ENCODE measurements around the gene ZG16.
A peak's percentile ranks its signal among the peaks of the same experiment; 100 is the strongest.
"Not testable (repeated sequence)": the region's sequence is repeated elsewhere in the genome, so short reads cannot be mapped to it uniquely, and the experiment has no call there.

ZG16 gene

GRCh38 chr16:29766571-29766970, 11.5 kb upstream of the ZG16 start:
- ChIA-PET POLR2A (interaction anchor here (1.2 kb wide), 1 partner anchor 23 kb away, joined by 4 read pairs; the partner anchor contains the start of gene KIF22), CTCF (no interaction called here)
- no peak for DNase-seq (ENCODE audit: extremely low spot score)
- TF ChIP-seq ZNF384 (IDR thresholded peaks at IDR 0.05) = no peak
- TF ChIP-seq CTBP1 (IDR thresholded peaks at IDR 0.05; ENCODE audit: borderline replicate concordance) = no peak
- no peak for TF ChIP-seq PKNOX1 (IDR thresholded peaks at IDR 0.05)
- no peak for TF ChIP-seq NFRKB (IDR thresholded peaks at IDR 0.05)
- TF ChIP-seq FOXA1 (IDR thresholded peaks at IDR 0.05) = no peak
- TF ChIP-seq HDGF (IDR thresholded peaks at IDR 0.05; ENCODE audit: borderline replicate concordance) = no peak
- no peak for TF ChIP-seq SUZ12 (IDR thresholded peaks at IDR 0.05)
- no peak for TF ChIP-seq ELF4 (IDR thresholded peaks at IDR 0.05)
- no peak for TF ChIP-seq ARNT (IDR thresholded peaks at IDR 0.05)
- no peak for TF ChIP-seq FOXK2 (IDR thresholded peaks at IDR 0.05)
- no peak for TF ChIP-seq BHLHE40 (IDR thresholded peaks at IDR 0.05; ENCODE audit: borderline replicate concordance)
- no peak for TF ChIP-seq L3MBTL2 (conservative IDR thresholded peaks at IDR 0.05)
- TF ChIP-seq SP1 (IDR thresholded peaks at IDR 0.05) = no peak
- TF ChIP-seq TARDBP (IDR thresholded peaks at IDR 0.05) = no peak
- no peak for TF ChIP-seq LEF1 (IDR thresholded peaks at IDR 0.05; ENCODE audit: borderline replicate concordance)

DNA sequence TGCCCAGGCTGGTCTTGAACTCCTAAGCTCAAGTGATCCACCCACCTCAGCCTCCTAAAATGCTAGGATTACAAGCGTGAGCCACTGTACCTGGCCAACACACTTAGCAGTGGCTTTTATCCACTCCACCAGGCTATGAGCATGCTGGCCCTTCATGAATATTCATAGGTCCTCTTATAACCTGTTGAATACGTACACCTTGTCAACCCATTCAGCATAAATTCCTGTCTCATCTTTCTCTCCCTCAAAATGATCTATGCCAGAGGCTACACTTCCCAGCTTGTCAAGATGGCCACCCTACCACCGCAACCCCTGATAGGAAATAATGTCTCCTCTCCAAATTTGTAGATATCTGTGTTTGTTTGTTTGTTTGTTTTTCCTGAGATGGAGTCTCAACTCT, 11.0 kb upstream of the ZG16 start:
- CTCF ChIA-PET = interaction anchor here (0.7 kb wide), 1 partner anchor 868 kb away, joined by 3 read pairs; no protein-coding TSS in a partner anchor
- TF ChIP-seq CTBP1 (IDR thresholded peaks at IDR 0.05; ENCODE audit: borderline replicate concordance) = no peak
- no peak for TF ChIP-seq FOXM1 (IDR thresholded peaks at IDR 0.05; ENCODE audit: borderline replicate concordance)
- TF ChIP-seq LEF1 (IDR thresholded peaks at IDR 0.05; ENCODE audit: borderline replicate concordance) = no peak
- no peak for TF ChIP-seq ELF4 (IDR thresholded peaks at IDR 0.05)
- TF ChIP-seq SP1 (IDR thresholded peaks at IDR 0.05) = no peak
- no peak for TF ChIP-seq NFRKB (IDR thresholded peaks at IDR 0.05)
- TF ChIP-seq HDGF (IDR thresholded peaks at IDR 0.05; ENCODE audit: borderline replicate concordance) = no peak
- TF ChIP-seq FOXK2 (IDR thresholded peaks at IDR 0.05) = no peak
- no peak for TF ChIP-seq ARNT (IDR thresholded peaks at IDR 0.05)
- no peak for TF ChIP-seq FOXA1 (IDR thresholded peaks at IDR 0.05)
- no peak for TF ChIP-seq ZNF384 (IDR thresholded peaks at IDR 0.05)
- TF ChIP-seq BHLHE40 (IDR thresholded peaks at IDR 0.05; ENCODE audit: borderline replicate concordance) = no peak
- TF ChIP-seq SUZ12 (IDR thresholded peaks at IDR 0.05) = no peak
- TF ChIP-seq PKNOX1 (IDR thresholded peaks at IDR 0.05) = no peak
- no peak for TF ChIP-seq L3MBTL2 (conservative IDR thresholded peaks at IDR 0.05)
- TF ChIP-seq TARDBP (IDR thresholded peaks at IDR 0.05) = no peak
- POLR2A ChIA-PET = interaction anchor here (0.8 to 1.2 kb wide), 3 partner anchors 9 to 23 kb away, joined by 3 to 5 read pairs (median 4); partner anchors contain the start of gene KIF22
- no peak for DNase-seq (ENCODE audit: extremely low spot score)

GRCh38 chr16:29769507-29769906, 8.5 kb upstream of the ZG16 start:
- ChIA-PET CTCF (no interaction called here), POLR2A (interaction anchor here (1.1 kb wide), 1 partner anchor 37 kb away, joined by 3 read pairs; the partner anchor contains the start of gene MAZ)
- no peak for DNase-seq (ENCODE audit: extremely low spot score)
- TF ChIP-seq NFRKB (IDR thresholded peaks at IDR 0.05) = no peak
- no peak for TF ChIP-seq FOXM1 (IDR thresholded peaks at IDR 0.05; ENCODE audit: borderline replicate concordance)
- TF ChIP-seq FOXA1 (IDR thresholded peaks at IDR 0.05) = no peak
- no peak for TF ChIP-seq SUZ12 (IDR thresholded peaks at IDR 0.05)
- no peak for TF ChIP-seq ELF4 (IDR thresholded peaks at IDR 0.05)
- TF ChIP-seq LEF1 (IDR thresholded peaks at IDR 0.05; ENCODE audit: borderline replicate concordance) = no peak
- no peak for TF ChIP-seq CTBP1 (IDR thresholded peaks at IDR 0.05; ENCODE audit: borderline replicate concordance)
- TF ChIP-seq SP1 (IDR thresholded peaks at IDR 0.05) = no peak
- no peak for TF ChIP-seq TARDBP (IDR thresholded peaks at IDR 0.05)
- no peak for TF ChIP-seq ZNF384 (IDR thresholded peaks at IDR 0.05)
- TF ChIP-seq BHLHE40 (IDR thresholded peaks at IDR 0.05; ENCODE audit: borderline replicate concordance) = no peak
- TF ChIP-seq ARNT (IDR thresholded peaks at IDR 0.05) = no peak
- no peak for TF ChIP-seq HDGF (IDR thresholded peaks at IDR 0.05; ENCODE audit: borderline replicate concordance)
- TF ChIP-seq FOXK2 (IDR thresholded peaks at IDR 0.05) = no peak
- no peak for TF ChIP-seq PKNOX1 (IDR thresholded peaks at IDR 0.05)
- no peak for TF ChIP-seq L3MBTL2 (conservative IDR thresholded peaks at IDR 0.05)

DNA sequence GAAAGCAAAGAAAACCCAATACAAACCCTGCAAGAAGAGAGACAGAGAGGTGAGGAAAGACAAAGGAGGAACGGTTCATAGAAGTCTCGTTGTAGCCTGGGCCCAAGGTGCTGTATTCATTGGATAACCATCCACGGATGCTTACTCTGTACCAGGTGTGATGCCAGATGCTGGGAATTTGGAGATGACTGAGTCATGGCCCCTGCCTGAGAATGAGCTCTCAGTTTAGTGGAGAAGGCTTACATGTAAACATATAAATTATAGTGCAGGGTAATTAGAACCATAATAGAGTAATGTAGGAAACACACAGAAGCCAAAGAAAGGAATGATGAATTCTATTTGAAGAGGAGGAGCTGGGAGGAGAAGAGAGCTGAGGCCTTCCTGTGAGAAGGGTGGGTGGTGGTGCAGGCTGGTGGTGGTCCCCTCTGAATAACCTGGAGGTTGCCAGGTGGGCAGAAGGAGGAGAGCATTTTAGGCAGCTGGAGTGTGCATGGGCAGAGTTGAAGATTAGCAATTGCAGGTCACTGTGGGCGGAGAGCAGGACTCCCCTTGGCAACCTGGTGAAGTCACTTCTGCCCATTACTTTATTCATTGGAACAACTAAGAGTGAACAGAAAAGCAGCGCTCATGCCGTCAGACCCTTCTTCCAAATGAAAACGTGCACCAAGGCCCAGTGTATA, 7.7 kb upstream of the ZG16 start:
- TF ChIP-seq NFRKB (IDR thresholded peaks at IDR 0.05) (no peak), ARNT (IDR thresholded peaks at IDR 0.05) (no peak), TARDBP (IDR thresholded peaks at IDR 0.05) (no peak), BHLHE40 (IDR thresholded peaks at IDR 0.05; ENCODE audit: borderline replicate concordance) (no peak), ELF4 (IDR thresholded peaks at IDR 0.05) (no peak), L3MBTL2 (conservative IDR thresholded peaks at IDR 0.05) (no peak), SP1 (IDR thresholded peaks at IDR 0.05) (no peak)
- ChIA-PET POLR2A (interaction anchor here (1.0 to 1.1 kb wide), 2 partner anchors 36 to 45 kb away, joined by 3 read pairs; partner anchors contain the start of genes MAZ and PAGR1), CTCF (interaction anchor here (0.6 to 0.8 kb wide), 2 partner anchors 40 to 70 kb away, joined by 3 to 4 read pairs; no protein-coding TSS in a partner anchor)
- no peak for DNase-seq (ENCODE audit: extremely low spot score)

DNA sequence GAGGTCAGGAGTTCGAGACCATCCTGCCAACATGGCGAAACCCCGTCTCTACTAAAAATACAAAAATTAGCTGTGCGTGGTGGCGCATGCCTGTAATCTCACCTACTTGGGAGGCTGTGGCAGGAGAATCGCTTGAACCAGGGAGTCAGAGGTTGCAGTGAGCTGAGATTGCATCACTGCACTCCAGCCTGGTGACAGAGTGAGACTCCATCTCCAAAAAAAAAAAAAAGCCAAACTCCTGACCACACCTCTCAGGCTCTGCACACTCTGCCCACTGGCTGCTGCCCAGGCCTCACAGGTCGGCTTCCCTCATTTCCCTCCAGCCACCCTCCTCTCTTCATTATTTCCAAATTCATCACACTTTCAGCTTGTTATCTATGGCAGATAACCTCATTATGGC, 5.7 kb upstream of the ZG16 start:
- TF ChIP-seq ZNF384 (IDR thresholded peaks at IDR 0.05) = 0 out of 2 replicates have a peak, but pooled peaks have one; percentile 26
- CTCF ChIA-PET; DNase-seq (ENCODE audit: extremely low spot score): not testable (repeated sequence)
- POLR2A ChIA-PET = interaction anchor here (1.1 kb wide), 1 partner anchor 18 kb away, joined by 3 read pairs; the partner anchor contains the start of gene KIF22

GRCh38 chr16:29774730-29775129, 3.3 kb upstream of the ZG16 start:
- ChIA-PET POLR2A (interaction anchor here (1.4 kb wide), 1 partner anchor 15 kb away, joined by 4 read pairs; no protein-coding TSS in a partner anchor), CTCF (no interaction called here)
- TF ChIP-seq FOXK2 (IDR thresholded peaks at IDR 0.05) (no peak), ARNT (IDR thresholded peaks at IDR 0.05) (no peak), TARDBP (IDR thresholded peaks at IDR 0.05) (no peak), BHLHE40 (IDR thresholded peaks at IDR 0.05; ENCODE audit: borderline replicate concordance) (no peak), FOXM1 (IDR thresholded peaks at IDR 0.05; ENCODE audit: borderline replicate concordance) (no peak), NFRKB (IDR thresholded peaks at IDR 0.05) (no peak), L3MBTL2 (conservative IDR thresholded peaks at IDR 0.05) (no peak), FOXA1 (IDR thresholded peaks at IDR 0.05) (no peak), SUZ12 (IDR thresholded peaks at IDR 0.05) (no peak), HDGF (IDR thresholded peaks at IDR 0.05; ENCODE audit: borderline replicate concordance) (no peak), LEF1 (IDR thresholded peaks at IDR 0.05; ENCODE audit: borderline replicate concordance) (no peak), ELF4 (IDR thresholded peaks at IDR 0.05) (no peak), CTBP1 (IDR thresholded peaks at IDR 0.05; ENCODE audit: borderline replicate concordance) (no peak), SP1 (IDR thresholded peaks at IDR 0.05) (no peak), ZNF384 (IDR thresholded peaks at IDR 0.05) (no peak), PKNOX1 (IDR thresholded peaks at IDR 0.05) (no peak)
- DNase-seq (ENCODE audit: extremely low spot score) = no peak
